ENCODE results near the gene QSOX1. TPM values are rescaled to one million over a fixed set of nuclear protein-coding genes. Genes with fewer than 3 reads are reported as not detected.

The QSOX1 gene
- total and polyA plus RNA-seq, 2 donors: 9.1 to 48.2 TPM

DNA sequence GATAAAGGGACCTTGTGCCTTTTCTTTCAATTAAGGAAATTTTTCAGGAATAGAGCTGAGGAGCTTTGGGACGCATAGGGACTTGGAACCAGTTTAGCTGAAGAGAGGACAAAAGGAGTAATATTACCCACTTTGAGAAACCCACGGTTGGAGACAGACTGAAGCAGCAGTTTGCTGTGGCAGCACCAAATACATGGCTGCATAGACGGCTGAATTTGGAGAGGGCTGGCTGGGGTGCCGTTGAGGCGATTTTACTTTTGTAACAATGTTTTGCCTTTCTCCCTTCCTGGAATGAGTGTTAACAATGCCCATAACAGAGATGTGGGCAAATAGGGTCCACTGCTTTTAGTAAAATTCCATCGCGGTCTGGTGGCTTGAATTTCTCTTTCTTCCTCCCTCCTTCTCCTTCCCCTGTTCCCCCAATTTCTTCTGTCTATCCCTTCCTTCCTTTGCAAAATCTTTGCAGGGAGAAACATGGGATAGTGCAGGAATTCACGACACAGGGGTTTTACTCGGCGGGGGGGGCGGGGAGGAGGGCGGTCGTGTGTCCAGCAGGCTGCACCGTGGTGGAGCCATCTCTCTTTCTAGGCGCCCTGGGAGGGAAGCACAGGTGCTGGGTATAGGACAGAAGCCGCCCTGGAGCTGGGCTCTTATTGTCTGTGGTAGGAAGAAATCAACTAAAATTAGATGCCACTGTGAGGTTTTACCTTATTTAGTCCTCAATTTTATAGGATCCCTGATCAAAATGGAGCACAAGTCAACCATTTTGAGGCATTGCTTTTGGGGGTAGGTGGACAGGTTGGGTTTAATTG is 82.2 kb downstream of the QSOX1 start:
- H3K9me3 ChIP-seq (ENCODE audit: control insufficient read depth in 2 of 2, insufficient read depth in 1 of 2, low read length in 1 of 2): no peaks in the 10 kb centered on the region
- 11% methylated on average over 16 of the region's 16 CpGs for WGBS
- peaks cover 0 to 6% of the 10 kb centered on the region in 2 donors for H3K4me1 ChIP-seq (ENCODE audit: control insufficient read depth in 2 of 2, insufficient read depth in 2 of 2, low read length in 2 of 2)
- H3K27ac ChIP-seq (ENCODE audit: low read depth in 1 of 2, low read length in 1 of 2): no peak overlapping the region
- no peaks in the 10 kb centered on the region for H3K36me3 ChIP-seq (ENCODE audit: control insufficient read depth in 2 of 2, insufficient read depth in 2 of 2, low read length in 1 of 2)
- H3K27me3 ChIP-seq (ENCODE audit: control insufficient read depth in 2 of 2, insufficient read depth in 1 of 2, low read length in 1 of 2): peaks cover 67 to 100% of the 10 kb centered on the region in 2 donors
- DNase-seq (ENCODE audit: low read depth in 6 of 9, low spot score in 9 of 9): no peak
- H3K4me3 ChIP-seq (ENCODE audit: low read length in 2 of 2): no peak overlapping the region

DNA sequence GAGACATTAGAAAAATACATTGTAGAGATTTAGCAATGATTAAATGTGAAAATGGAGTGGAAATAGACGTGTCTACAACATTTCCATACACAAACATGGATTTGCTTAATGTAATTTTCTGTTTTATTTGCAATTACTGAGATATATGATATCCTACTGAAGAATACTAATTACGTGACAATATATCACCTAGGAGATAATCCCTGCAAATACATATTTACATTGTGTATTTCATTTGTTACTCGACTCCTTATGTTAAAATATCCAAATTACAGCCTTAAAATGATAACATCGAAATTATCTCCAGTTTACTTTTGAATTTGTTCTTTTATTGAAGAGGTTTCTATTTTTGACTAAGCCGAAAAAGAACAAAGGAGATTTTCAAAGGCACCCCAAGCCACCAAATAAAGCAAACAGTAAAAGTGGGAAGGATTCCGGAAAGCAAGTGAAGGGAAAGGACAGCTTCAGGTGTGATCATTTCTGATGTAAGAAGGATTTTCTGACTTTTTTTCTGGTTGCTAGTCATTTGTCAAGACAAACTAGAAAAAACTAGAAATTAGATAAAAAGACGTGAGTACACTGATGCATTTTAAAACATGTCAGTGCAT is 83.3 kb downstream of the QSOX1 start:
- Histone ChIP-seq H3K9me3 (ENCODE audit: control insufficient read depth in 2 of 2, insufficient read depth in 1 of 2, low read length in 1 of 2) (no peaks in the 10 kb centered on the region), H3K27me3 (ENCODE audit: control insufficient read depth in 2 of 2, insufficient read depth in 1 of 2, low read length in 1 of 2) (peaks cover 64 to 97% of the 10 kb centered on the region in 2 donors), H3K27ac (ENCODE audit: low read depth in 1 of 2, low read length in 1 of 2) (no peak overlapping the region), H3K4me1 (ENCODE audit: control insufficient read depth in 2 of 2, insufficient read depth in 2 of 2, low read length in 2 of 2) (peaks cover 0 to 6% of the 10 kb centered on the region in 2 donors), H3K4me3 (ENCODE audit: low read length in 2 of 2) (no peak overlapping the region), H3K36me3 (ENCODE audit: control insufficient read depth in 2 of 2, insufficient read depth in 2 of 2, low read length in 1 of 2) (no peaks in the 10 kb centered on the region)
- WGBS: 15% methylated on average over 7 of the region's 7 CpGs
- no peak for DNase-seq (ENCODE audit: low read depth in 6 of 9, low spot score in 9 of 9)

DNA sequence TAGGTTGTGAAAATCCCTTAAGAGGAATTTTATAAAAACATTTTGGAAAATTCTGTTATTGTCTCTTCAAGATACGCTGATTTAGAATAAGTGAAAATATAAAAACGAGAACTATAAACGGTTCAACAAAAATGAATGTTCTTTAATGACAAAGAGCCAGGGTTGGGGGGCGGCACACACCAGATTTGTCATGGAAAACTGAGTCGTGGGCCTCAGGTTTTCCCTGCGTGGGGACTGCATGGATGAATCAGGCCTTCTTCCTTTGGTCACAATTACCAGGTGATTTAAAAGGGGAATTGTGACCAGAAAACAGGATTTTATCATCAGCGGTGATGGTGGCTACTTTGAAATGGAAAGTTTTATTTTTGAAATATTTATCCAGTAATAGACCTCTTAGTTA is 84.0 kb downstream of the QSOX1 start:
- 22% methylated on average over 7 of the region's 7 CpGs for WGBS
- Histone ChIP-seq H3K36me3 (ENCODE audit: control insufficient read depth in 2 of 2, insufficient read depth in 2 of 2, low read length in 1 of 2) (no peaks in the 10 kb centered on the region), H3K27me3 (ENCODE audit: control insufficient read depth in 2 of 2, insufficient read depth in 1 of 2, low read length in 1 of 2) (peaks cover 57 to 97% of the 10 kb centered on the region in 2 donors), H3K4me1 (ENCODE audit: control insufficient read depth in 2 of 2, insufficient read depth in 2 of 2, low read length in 2 of 2) (peaks cover 0 to 2% of the 10 kb centered on the region in 2 donors), H3K4me3 (ENCODE audit: low read length in 2 of 2) (no peak overlapping the region), H3K27ac (ENCODE audit: low read depth in 1 of 2, low read length in 1 of 2) (no peak overlapping the region), H3K9me3 (ENCODE audit: control insufficient read depth in 2 of 2, insufficient read depth in 1 of 2, low read length in 1 of 2) (no peaks in the 10 kb centered on the region)
- DNase-seq (ENCODE audit: low read depth in 6 of 9, low spot score in 9 of 9): no peak

DNA sequence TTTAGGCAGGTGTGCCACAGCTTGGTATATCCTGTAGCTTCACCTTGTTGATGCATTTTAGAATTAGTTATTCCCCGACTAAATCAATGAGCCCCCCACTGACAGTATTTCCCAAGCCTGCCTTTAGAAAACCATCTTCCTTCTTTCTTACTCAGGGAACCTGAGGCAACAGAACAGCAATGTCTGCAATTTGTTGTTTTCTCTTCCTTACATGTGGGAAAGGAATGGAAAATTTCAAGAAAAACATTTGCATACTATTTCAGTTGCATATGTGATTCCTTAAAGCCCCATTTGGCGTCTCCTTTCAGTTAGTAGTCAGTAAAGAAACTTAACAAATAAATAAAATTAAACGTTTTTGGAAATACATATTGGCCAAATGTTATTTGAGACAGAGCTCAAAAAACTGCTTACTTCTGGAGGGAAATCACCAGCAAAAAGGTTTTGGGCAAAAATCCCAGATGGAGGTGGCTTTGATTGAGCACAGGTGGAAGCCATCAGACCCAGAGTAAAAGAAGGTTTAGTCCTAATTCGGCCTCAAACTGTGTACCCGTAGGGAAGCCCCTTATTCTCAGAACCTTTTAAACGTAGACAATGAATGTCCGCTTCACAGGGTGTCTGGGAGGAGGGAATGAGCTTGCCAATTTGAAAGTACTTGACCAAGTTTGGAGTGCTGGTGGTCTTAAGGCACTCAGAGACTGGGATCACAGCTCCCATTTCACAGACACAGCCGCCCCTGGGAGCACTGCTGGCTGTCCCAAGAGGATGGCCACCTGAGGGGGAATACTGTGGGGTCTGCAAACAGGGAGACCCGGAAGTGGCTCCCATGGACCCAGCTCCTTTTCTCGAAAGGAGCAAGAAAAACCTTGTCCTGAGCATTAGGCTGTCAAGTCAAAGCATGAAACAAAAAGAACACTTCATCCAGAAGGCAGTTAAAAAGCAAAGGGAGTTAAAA is 84.8 kb downstream of the QSOX1 start:
- Histone ChIP-seq H3K27me3 (ENCODE audit: control insufficient read depth in 2 of 2, insufficient read depth in 1 of 2, low read length in 1 of 2) (peaks cover 54 to 95% of the 10 kb centered on the region in 2 donors), H3K36me3 (ENCODE audit: control insufficient read depth in 2 of 2, insufficient read depth in 2 of 2, low read length in 1 of 2) (no peaks in the 10 kb centered on the region), H3K4me1 (ENCODE audit: control insufficient read depth in 2 of 2, insufficient read depth in 2 of 2, low read length in 2 of 2) (peaks cover 0 to 2% of the 10 kb centered on the region in 2 donors), H3K4me3 (ENCODE audit: low read length in 2 of 2) (no peak overlapping the region), H3K9me3 (ENCODE audit: control insufficient read depth in 2 of 2, insufficient read depth in 1 of 2, low read length in 1 of 2) (no peaks in the 10 kb centered on the region), H3K27ac (ENCODE audit: low read depth in 1 of 2, low read length in 1 of 2) (no peak overlapping the region)
- DNase-seq (ENCODE audit: low read depth in 6 of 9, low spot score in 9 of 9): no peak
- 15% methylated on average over 10 of the region's 10 CpGs for WGBS

DNA sequence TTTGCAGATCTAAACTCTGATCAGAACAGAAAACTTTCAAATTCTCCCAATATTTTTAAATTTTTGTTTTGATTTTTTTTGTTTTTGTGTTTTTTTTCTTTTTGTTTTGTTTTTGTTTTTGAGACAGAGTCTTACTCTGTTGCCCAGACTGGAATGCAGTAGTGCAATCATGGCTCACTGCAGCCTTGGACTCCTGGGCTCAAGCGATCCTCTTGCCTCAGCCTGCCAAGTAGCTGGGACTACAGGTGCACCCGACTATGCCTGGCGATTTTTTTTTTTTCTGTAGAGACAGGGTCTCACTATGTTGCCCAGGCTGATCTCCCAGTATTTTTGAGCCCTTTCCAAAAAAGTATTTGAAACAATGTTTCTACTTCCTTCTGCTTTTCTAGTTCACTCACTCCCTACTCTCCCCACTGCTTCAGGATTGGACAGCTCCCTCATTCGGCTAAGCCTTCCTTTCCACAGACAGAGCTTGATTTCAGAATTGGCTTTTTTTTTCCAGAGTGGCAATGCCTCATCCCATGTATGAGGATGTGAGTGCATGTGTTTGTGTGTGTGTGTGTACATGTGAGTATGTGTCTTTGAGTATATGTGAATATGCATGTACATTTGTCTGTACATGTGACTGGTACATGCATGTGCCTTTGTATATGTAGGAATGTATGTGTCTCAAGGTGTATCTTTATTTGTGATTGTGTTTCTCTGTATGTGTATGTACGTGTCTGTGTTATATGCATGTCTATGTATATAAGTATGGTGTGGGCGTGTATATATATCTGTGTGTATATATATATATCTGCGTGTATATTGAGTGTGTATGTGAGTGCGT is 87.3 kb downstream of the QSOX1 start:
- H3K9me3 ChIP-seq (ENCODE audit: control insufficient read depth in 2 of 2, insufficient read depth in 1 of 2, low read length in 1 of 2): no peaks in the 10 kb centered on the region
- H3K27ac ChIP-seq (ENCODE audit: low read depth in 1 of 2, low read length in 1 of 2): no peak overlapping the region
- whole genome bisulfite sequencing: 84% methylated on average over 8 of the region's 8 CpGs
- no peaks in the 10 kb centered on the region for H3K36me3 ChIP-seq (ENCODE audit: control insufficient read depth in 2 of 2, insufficient read depth in 2 of 2, low read length in 1 of 2)
- H3K4me3 ChIP-seq (ENCODE audit: low read length in 2 of 2): no peak overlapping the region
- no peaks in the 10 kb centered on the region for H3K4me1 ChIP-seq (ENCODE audit: control insufficient read depth in 2 of 2, insufficient read depth in 2 of 2, low read length in 2 of 2)
- peaks cover 34 to 80% of the 10 kb centered on the region in 2 donors for H3K27me3 ChIP-seq (ENCODE audit: control insufficient read depth in 2 of 2, insufficient read depth in 1 of 2, low read length in 1 of 2)
- no peak for DNase-seq (ENCODE audit: low read depth in 6 of 9, low spot score in 9 of 9)

DNA sequence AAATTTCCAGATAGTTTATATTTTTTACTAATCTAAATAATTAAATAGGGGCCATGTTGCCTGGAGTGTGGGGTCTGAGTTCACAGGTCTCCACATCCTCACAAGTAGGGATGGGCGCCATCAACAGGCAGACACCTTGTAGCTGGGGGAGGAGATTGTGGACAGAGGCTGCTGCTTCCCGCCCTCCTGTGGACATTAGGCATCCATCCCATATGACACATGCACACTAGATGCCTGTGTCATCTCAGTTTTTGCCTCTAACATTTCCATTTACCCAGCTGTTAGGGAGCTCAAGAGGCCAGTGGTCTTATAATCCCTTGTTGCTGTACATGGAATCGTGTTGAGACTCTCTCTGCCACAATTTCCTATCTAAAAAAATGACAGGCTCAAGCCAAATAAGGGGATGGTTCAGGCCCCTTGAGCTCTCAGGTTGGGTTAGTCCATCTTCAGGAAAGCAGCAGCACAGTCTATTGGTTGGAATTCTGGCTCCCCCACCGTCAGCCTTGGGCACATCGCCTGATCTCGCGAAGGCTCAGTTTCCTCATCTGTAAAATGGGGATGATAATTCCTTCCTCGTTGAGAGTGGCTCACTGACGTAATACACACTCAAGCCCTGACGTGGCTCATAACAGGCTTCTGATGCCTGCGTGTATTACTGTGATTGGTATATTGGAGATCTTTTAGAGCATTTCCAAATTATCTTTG is 89.0 kb downstream of the QSOX1 start:
- Histone ChIP-seq H3K27me3 (ENCODE audit: control insufficient read depth in 2 of 2, insufficient read depth in 1 of 2, low read length in 1 of 2) (peaks cover 22 to 62% of the 10 kb centered on the region in 2 donors), H3K9me3 (ENCODE audit: control insufficient read depth in 2 of 2, insufficient read depth in 1 of 2, low read length in 1 of 2) (no peaks in the 10 kb centered on the region), H3K36me3 (ENCODE audit: control insufficient read depth in 2 of 2, insufficient read depth in 2 of 2, low read length in 1 of 2) (no peaks in the 10 kb centered on the region), H3K27ac (ENCODE audit: low read depth in 1 of 2, low read length in 1 of 2) (no peak overlapping the region), H3K4me3 (ENCODE audit: low read length in 2 of 2) (no peak overlapping the region), H3K4me1 (ENCODE audit: control insufficient read depth in 2 of 2, insufficient read depth in 2 of 2, low read length in 2 of 2) (no peaks in the 10 kb centered on the region)
- no peak for DNase-seq (ENCODE audit: low read depth in 6 of 9, low spot score in 9 of 9)
- WGBS: 93% methylated on average over 11 of the region's 11 CpGs

DNA sequence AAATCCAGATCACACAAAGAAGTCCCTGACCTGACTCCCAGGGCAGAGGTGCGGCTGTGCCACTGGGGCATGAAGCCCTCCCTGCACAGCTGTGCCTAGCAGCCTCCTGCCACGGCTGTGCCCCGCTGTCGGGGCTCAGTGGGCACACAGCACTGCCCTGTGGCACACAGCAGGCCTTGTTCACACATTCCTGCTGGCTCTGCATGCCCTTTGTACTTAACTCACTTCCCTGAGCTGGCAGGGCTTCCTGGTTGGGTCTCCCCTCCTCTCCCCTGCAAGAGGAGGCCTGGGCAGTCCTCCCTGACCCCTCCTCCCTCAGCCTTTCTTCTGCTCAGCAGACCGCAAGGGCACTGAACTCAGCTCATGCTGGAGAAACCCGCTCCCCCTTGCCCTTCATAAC is 90.2 kb downstream of the QSOX1 start:
- no peak for DNase-seq (ENCODE audit: low read depth in 6 of 9, low spot score in 9 of 9)
- Histone ChIP-seq H3K4me3 (ENCODE audit: low read length in 2 of 2) (no peak overlapping the region), H3K36me3 (ENCODE audit: control insufficient read depth in 2 of 2, insufficient read depth in 2 of 2, low read length in 1 of 2) (no peaks in the 10 kb centered on the region), H3K9me3 (ENCODE audit: control insufficient read depth in 2 of 2, insufficient read depth in 1 of 2, low read length in 1 of 2) (no peaks in the 10 kb centered on the region), H3K4me1 (ENCODE audit: control insufficient read depth in 2 of 2, insufficient read depth in 2 of 2, low read length in 2 of 2) (no peaks in the 10 kb centered on the region), H3K27ac (ENCODE audit: low read depth in 1 of 2, low read length in 1 of 2) (no peak overlapping the region), H3K27me3 (ENCODE audit: control insufficient read depth in 2 of 2, insufficient read depth in 1 of 2, low read length in 1 of 2) (peaks cover 17 to 50% of the 10 kb centered on the region in 2 donors)
- 87% methylated on average over 6 of the region's 6 CpGs for WGBS

DNA sequence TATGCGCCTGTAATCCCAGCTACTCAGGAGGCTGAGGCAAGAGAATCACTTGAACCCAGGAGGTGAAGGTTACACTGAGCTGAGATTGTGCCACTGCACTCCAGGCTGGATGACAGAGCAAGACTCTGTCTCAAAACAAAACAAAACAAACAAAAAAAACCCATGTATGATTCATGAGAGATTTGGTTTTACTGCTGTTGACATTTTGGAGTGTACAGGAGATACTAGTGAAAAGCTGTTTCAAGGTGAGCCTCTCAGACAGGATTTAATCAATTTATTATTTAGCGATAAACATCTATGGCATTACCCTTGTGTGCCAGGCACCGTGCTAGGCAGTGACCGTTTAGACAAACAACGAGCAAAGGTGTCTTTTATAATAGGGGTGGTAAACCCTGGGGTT is 91.9 kb downstream of the QSOX1 start:
- peaks cover 9 to 34% of the 10 kb centered on the region in 2 donors for H3K27me3 ChIP-seq (ENCODE audit: control insufficient read depth in 2 of 2, insufficient read depth in 1 of 2, low read length in 1 of 2)
- no peak overlapping the region for H3K4me3 ChIP-seq (ENCODE audit: low read length in 2 of 2)
- H3K9me3 ChIP-seq (ENCODE audit: control insufficient read depth in 2 of 2, insufficient read depth in 1 of 2, low read length in 1 of 2): no peaks in the 10 kb centered on the region
- H3K4me1 ChIP-seq (ENCODE audit: control insufficient read depth in 2 of 2, insufficient read depth in 2 of 2, low read length in 2 of 2): no peaks in the 10 kb centered on the region
- no peak for DNase-seq (ENCODE audit: low read depth in 6 of 9, low spot score in 9 of 9)
- WGBS: 98% methylated on average over 5 of the region's 5 CpGs
- H3K27ac ChIP-seq (ENCODE audit: low read depth in 1 of 2, low read length in 1 of 2): no peak overlapping the region
- H3K36me3 ChIP-seq (ENCODE audit: control insufficient read depth in 2 of 2, insufficient read depth in 2 of 2, low read length in 1 of 2): no peaks in the 10 kb centered on the region

Data from thymus (tissue), 11 donors.